ENCODE data around the gene FAM124B.

FAM124B gene

GRCh38 chr2:224379986-224380385 is 21.9 kb downstream of the FAM124B start:
- no peak for DNase-seq

GRCh38 chr2:224379172-224379571 is 22.7 kb downstream of the FAM124B start:
- DNase-seq, result no peak

- DNase-seq, result no peak
These were observed 23.2 kb downstream of the FAM124B start for GRCh38 chr2:224378701-224379097.

GRCh38 chr2:224377751-224378700 is 23.9 kb downstream of the FAM124B start:
- DNase-seq, result no peak

- DNase-seq, result no peak
These were observed 29.3 kb downstream of the FAM124B start for GRCh38 chr2:224372641-224373040.

- DNase-seq, result no peak
These were observed 32.8 kb downstream of the FAM124B start for GRCh38 chr2:224369028-224369632.

- no peak for DNase-seq
These were observed 35.6 kb downstream of the FAM124B start for GRCh38 chr2:224366267-224366844.

GRCh38 chr2:224365331-224365730 is 36.6 kb downstream of the FAM124B start:
- no peak for DNase-seq

- DNase-seq, result no peak
These were observed 38.6 kb downstream of the FAM124B start for GRCh38 chr2:224363281-224363680.

GRCh38 chr2:224362094-224362493 is 39.8 kb downstream of the FAM124B start:
- DNase-seq, result no peak

- DNase-seq, result no peak
These were observed 41.1 kb downstream of the FAM124B start for GRCh38 chr2:224360801-224361251.

GRCh38 chr2:224359569-224359968 is 42.3 kb downstream of the FAM124B start:
- DNase-seq, result no peak

- no peak for DNase-seq
These were observed 44.6 kb downstream of the FAM124B start for GRCh38 chr2:224357098-224357901.

- DNase-seq, result no peak
These were observed 47.2 kb downstream of the FAM124B start for GRCh38 chr2:224354632-224355211.

GRCh38 chr2:224350703-224351102 is 51.2 kb downstream of the FAM124B start:
- no peak for DNase-seq

- DNase-seq, result no peak
These were observed 52.5 kb downstream of the FAM124B start for GRCh38 chr2:224349396-224349795.

GRCh38 chr2:224347176-224348051 is 54.5 kb downstream of the FAM124B start:
- DNase-seq, result no peak

GRCh38 chr2:224345492-224345891 is 56.4 kb downstream of the FAM124B start:
- no peak for DNase-seq

- no peak for DNase-seq
These were observed 58.7 kb downstream of the FAM124B start for GRCh38 chr2:224343226-224343625.

GRCh38 chr2:224335991-224336390 is 65.9 kb downstream of the FAM124B start:
- DNase-seq, result no peak

- DNase-seq, result no peak
These were observed 67.2 kb downstream of the FAM124B start for GRCh38 chr2:224334726-224335125.
